SK-N-SH (cell line): Measurements from ENCODE around the gene RNLS. TPM values are rescaled to one million over a fixed set of nuclear protein-coding genes. Genes with fewer than 3 reads are reported as not detected.

Source experiments
- CTCF ChIA-PET: fragments of 300-600, 350-600 bp; formaldehyde crosslinking; extraction: SDS; loops from one replicate; lab custom pipeline; 2021; lab: Yijun Ruan, JAX
- POLR2A ChIA-PET: fragments of 350-600 bp; sonication (Branson Sonifier 250); formaldehyde crosslinking; extraction: SDS; loops from one replicate; lab custom pipeline; 2020; ENCODE audit warnings: antibody characterized with exemption, inconsistent platforms; lab: Yijun Ruan, JAX
- DNase-seq: peaks from one replicate; pipeline ENCODE4 v3.0.0; 2012
- H2AFZ ChIP-seq: fragments of 200-600 bp; sonication (generic); 2 replicates; pipeline ENCODE4 v1.8.1; 2016; ENCODE audit warnings: antibody characterized with exemption, mild to moderate bottlenecking, low read depth
- H3F3A ChIP-seq: fragments of 200-600 bp; sonication (generic); replicated peaks from 2 replicates; pipeline ENCODE3; 2016; ENCODE audit warnings: antibody characterized with exemption, mild to moderate bottlenecking; ENCODE audit not compliant: insufficient read depth
- H3K27ac ChIP-seq, 2 experiments: fragments of 200-500 bp in 1 of 2; fragments of 200-600 bp in 1 of 2; sonication (Bioruptor generic) in 1 of 2; sonication (generic), shearing (Covaris generic) in 1 of 2; 2 replicates each; pipeline versions ENCODE4 v1.5.1 to v1.6.1; 2014 to 2016; ENCODE audit warnings: low read depth in 2 of 2, inconsistent platforms in 1 of 2, low read length in 1 of 2, mild to moderate bottlenecking in 1 of 2, mixed read lengths in 1 of 2
- H3K27me3 ChIP-seq: fragments of 200-600 bp; sonication (generic), shearing (Covaris generic); 2 replicates; pipeline ENCODE4 v1.6.1; 2016; ENCODE audit warnings: mixed run types; ENCODE audit not compliant: insufficient read depth
- H3K36me3 ChIP-seq, 2 experiments: fragments of 200-500 bp in 1 of 2; fragments of 200-600 bp in 1 of 2; sonication (Bioruptor generic) in 1 of 2; sonication (generic) in 1 of 2; replicated peaks in 1 of 2; 2 replicates each; pipeline versions ENCODE3 to v1.5.1; 2014 to 2016; ENCODE audit warnings: low read length in 1 of 2, mild to moderate bottlenecking in 1 of 2; ENCODE audit not compliant: insufficient read depth in 2 of 2, control insufficient read depth in 1 of 2
- H3K4me1 ChIP-seq, 2 experiments: fragments of 200-500 bp in 1 of 2; fragments of 200-600 bp in 1 of 2; sonication (Bioruptor generic) in 1 of 2; sonication (generic), shearing (Covaris generic) in 1 of 2; 2 replicates each; pipeline versions ENCODE4 v1.5.1 to v1.6.1; 2014 to 2016; ENCODE audit warnings: low read depth in 1 of 2, low read length in 1 of 2, mixed run types in 1 of 2; ENCODE audit not compliant: insufficient read depth in 2 of 2, control insufficient read depth in 1 of 2
- H3K4me2 ChIP-seq: fragments of 200-600 bp; sonication (generic), shearing (Covaris generic); 2 replicates; pipeline ENCODE4 v1.6.1; 2017; ENCODE audit warnings: mixed run types
- H3K4me3 ChIP-seq, 2 experiments: fragments of 200-500 bp in 1 of 2; fragments of 200-600 bp in 1 of 2; sonication (Bioruptor generic) in 1 of 2; sonication (generic), shearing (Covaris generic) in 1 of 2; 2 replicates each; pipeline versions ENCODE4 v1.5.1 to v1.8.1; 2014 to 2016; ENCODE audit warnings: low read depth in 2 of 2, inconsistent platforms in 1 of 2, low read length in 1 of 2, mild to moderate bottlenecking in 1 of 2, mixed read lengths in 1 of 2, moderate library complexity in 1 of 2
- H3K79me2 ChIP-seq: fragments of 200-600 bp; sonication (generic); 2 replicates; pipeline ENCODE4 v1.8.1; 2017; ENCODE audit warnings: mild to moderate bottlenecking; ENCODE audit not compliant: insufficient read depth
- H3K9ac ChIP-seq: fragments of 200-600 bp; sonication (generic); 2 replicates; pipeline ENCODE4 v1.6.1; 2017; ENCODE audit warnings: mixed run types
- H3K9me2 ChIP-seq: fragments of 200-600 bp; sonication (generic); 2 replicates; pipeline ENCODE4 v1.6.1; 2017; ENCODE audit warnings: mixed run types
- H3K9me3 ChIP-seq: fragments of 200-600 bp; sonication (generic); 2 replicates; pipeline ENCODE4 v1.6.1; 2017; ENCODE audit warnings: mixed run types, mild to moderate bottlenecking, moderate library complexity
- H4K20me1 ChIP-seq: fragments of 200-600 bp; sonication (generic); 2 replicates; pipeline ENCODE4 v1.6.1; 2017; ENCODE audit warnings: mild to moderate bottlenecking, mixed run types; ENCODE audit not compliant: insufficient read depth
- CHD2 ChIP-seq: fragments of 150-350 bp; IDR thresholded peaks from 2 replicates; pipeline ENCODE4 v1.6.1; 2018; ENCODE audit warnings: low read length; ENCODE audit not compliant: partially characterized antibody
- ELF1 ChIP-seq: IDR thresholded peaks from 2 replicates; pipeline ENCODE4 v1.4.0; 2012
- EP300 ChIP-seq, 2 experiments: IDR thresholded peaks; 2 replicates each; pipeline versions ENCODE4 v1.4.0 to v1.6.1; 2012; ENCODE audit warnings: borderline replicate concordance in 1 of 2, low read depth in 1 of 2, low read length in 1 of 2
- FOXJ3 ChIP-seq: sonication (generic); formaldehyde crosslinking; IDR thresholded peaks from 2 replicates; pipeline ENCODE4 v1.5.1; 2020; ENCODE audit warnings: mild to moderate bottlenecking, missing genetic modification reagents
- GABPA ChIP-seq: IDR thresholded peaks from 2 replicates; pipeline ENCODE4 v1.4.0; 2012; ENCODE audit warnings: low read depth, mild to moderate bottlenecking
- MEF2A ChIP-seq: IDR thresholded peaks from 2 replicates; pipeline ENCODE4 v1.4.0; 2012; ENCODE audit warnings: low read depth, borderline replicate concordance
- NFIC ChIP-seq: IDR thresholded peaks from 2 replicates; pipeline ENCODE4 v1.4.0; 2012; ENCODE audit warnings: borderline replicate concordance
- NRF1 ChIP-seq: IDR thresholded peaks from 2 replicates; pipeline ENCODE4 v1.6.1; 2012; ENCODE audit warnings: low read depth, mild to moderate bottlenecking, low read length
- POLR2AphosphoS5 ChIP-seq: IDR thresholded peaks from 2 replicates; pipeline ENCODE4 v1.6.1; 2012; ENCODE audit warnings: low read depth, low read length
- SMC3 ChIP-seq: IDR thresholded peaks from 2 replicates; pipeline ENCODE4 v1.6.1; 2012; ENCODE audit warnings: low read depth, low read length, improper control_type of control experiment
- WGBS: methylation state at CpG from one replicate; pipeline ENCODE4 v1.1.6; 2017; ENCODE audit warnings: low lambda C conversion rate; 5-methylcytosine and 5-hydroxymethylcytosine counted together
- polyA plus RNA-seq, 3 experiments: library from polyadenylated mRNA; depleted of rRNA; stranded (reverse); fragments of >200 nt; gene quantifications; 2 replicates each; pipeline ENCODE4 v1.2.3, GENCODE V29; 2012
- TF ChIP-seq, protein P1 (sequence below): IDR thresholded peaks from 2 replicates; pipeline ENCODE4 v1.4.0; 2012; ENCODE audit warnings: low read depth, borderline replicate concordance
- TF ChIP-seq, protein P2 (sequence below): fragments of 200-600 bp; sonication (generic); IDR thresholded peaks from 2 replicates; pipeline ENCODE4 v1.6.1; 2017; ENCODE audit warnings: antibody characterized with exemption, mild to moderate bottlenecking, moderate library complexity
- TF ChIP-seq, protein P3 (sequence below): IDR thresholded peaks from 2 replicates; pipeline ENCODE4 v1.4.0; 2012; ENCODE audit warnings: low read depth

The RNLS gene
- polyA plus RNA-seq, 1 of the 3 experiments (the other 2 are of a cell fraction), result not detected

DNA sequence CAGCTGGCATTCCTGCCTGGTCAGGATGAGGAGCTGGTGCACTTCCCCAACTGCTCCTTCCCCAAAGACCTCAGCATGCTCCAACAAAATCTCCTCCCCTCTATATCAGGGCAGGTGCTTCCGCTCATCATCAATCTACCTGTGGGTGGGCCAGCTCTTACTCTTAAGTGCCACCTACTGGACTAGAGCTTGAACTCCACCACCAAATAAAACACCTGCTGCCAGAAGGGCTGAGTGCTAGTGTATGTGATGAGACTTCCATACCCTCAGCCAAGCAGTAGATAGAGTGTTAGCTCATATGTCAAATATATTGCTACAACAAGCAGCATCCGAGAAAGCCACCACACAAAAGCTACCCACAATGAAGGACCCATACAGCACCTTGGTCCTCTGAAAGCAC, 264.3 kb downstream of the RNLS start:
- H3K9me2 ChIP-seq, result no peaks in the 10 kb centered on the region
- DNase-seq, result no peak
- no peaks in the 10 kb centered on the region for H3K36me3 ChIP-seq
- TF ChIP-seq NRF1, result no peak
- no peak for TF ChIP-seq GABPA
- TF ChIP-seq, protein P1, sequence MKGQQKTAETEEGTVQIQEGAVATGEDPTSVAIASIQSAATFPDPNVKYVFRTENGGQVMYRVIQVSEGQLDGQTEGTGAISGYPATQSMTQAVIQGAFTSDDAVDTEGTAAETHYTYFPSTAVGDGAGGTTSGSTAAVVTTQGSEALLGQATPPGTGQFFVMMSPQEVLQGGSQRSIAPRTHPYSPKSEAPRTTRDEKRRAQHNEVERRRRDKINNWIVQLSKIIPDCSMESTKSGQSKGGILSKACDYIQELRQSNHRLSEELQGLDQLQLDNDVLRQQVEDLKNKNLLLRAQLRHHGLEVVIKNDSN, result no peak
- no peak for TF ChIP-seq MEF2A
- TF ChIP-seq, protein P2, sequence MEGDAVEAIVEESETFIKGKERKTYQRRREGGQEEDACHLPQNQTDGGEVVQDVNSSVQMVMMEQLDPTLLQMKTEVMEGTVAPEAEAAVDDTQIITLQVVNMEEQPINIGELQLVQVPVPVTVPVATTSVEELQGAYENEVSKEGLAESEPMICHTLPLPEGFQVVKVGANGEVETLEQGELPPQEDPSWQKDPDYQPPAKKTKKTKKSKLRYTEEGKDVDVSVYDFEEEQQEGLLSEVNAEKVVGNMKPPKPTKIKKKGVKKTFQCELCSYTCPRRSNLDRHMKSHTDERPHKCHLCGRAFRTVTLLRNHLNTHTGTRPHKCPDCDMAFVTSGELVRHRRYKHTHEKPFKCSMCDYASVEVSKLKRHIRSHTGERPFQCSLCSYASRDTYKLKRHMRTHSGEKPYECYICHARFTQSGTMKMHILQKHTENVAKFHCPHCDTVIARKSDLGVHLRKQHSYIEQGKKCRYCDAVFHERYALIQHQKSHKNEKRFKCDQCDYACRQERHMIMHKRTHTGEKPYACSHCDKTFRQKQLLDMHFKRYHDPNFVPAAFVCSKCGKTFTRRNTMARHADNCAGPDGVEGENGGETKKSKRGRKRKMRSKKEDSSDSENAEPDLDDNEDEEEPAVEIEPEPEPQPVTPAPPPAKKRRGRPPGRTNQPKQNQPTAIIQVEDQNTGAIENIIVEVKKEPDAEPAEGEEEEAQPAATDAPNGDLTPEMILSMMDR, result peak; percentile 39
- TF ChIP-seq SMC3, result no peak
- no peak for TF ChIP-seq CHD2
- WGBS, result 81% methylated on average over 2 of the region's 2 CpGs
- ChIA-PET POLR2A (no interaction called here), CTCF (interaction anchor here (1.0 kb wide), 1 partner anchor 198 kb away, joined by 4 read pairs; no protein-coding TSS in a partner anchor)
- peaks cover 11% of the 10 kb centered on the region; the same call in 1 of the 2 replicates for H3K9me3 ChIP-seq
- no peaks in the 10 kb centered on the region for H3K27me3 ChIP-seq
- no peaks in the 10 kb centered on the region for H3F3A ChIP-seq
- no peak overlapping the region for H2AFZ ChIP-seq
- no peak overlapping the region for H3K27ac ChIP-seq
- no peak overlapping the region for H3K4me3 ChIP-seq
- no peak overlapping the region for H3K9ac ChIP-seq
- no peaks in the 10 kb centered on the region; a peak in 1 of 4 replicates for H3K4me1 ChIP-seq
- no peaks in the 10 kb centered on the region for H3K79me2 ChIP-seq
- no peaks in the 10 kb centered on the region for H4K20me1 ChIP-seq
- no peak overlapping the region for H3K4me2 ChIP-seq

DNA sequence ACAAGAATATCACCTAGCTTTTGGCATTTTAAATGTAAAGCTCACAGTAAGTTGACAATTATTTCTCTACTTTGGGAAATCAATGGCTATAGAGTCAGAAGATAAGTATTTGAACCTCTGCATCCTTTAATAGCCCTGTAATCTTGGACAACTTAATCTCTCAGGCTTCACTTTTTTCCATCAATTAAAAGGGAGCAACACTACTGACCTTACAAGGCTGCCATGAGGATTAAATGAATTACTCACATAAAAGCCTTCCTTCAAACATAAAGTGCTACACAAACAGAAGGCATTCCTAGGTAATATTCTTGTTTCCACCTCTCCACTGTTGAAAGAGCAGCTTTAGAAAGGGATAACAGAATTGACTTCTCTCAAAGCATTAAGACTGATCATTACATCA, 266.0 kb downstream of the RNLS start:
- H2AFZ ChIP-seq, result no peak overlapping the region
- no peaks in the 10 kb centered on the region for H4K20me1 ChIP-seq
- H3K79me2 ChIP-seq, result no peaks in the 10 kb centered on the region
- no peak overlapping the region for H3K4me3 ChIP-seq
- ChIA-PET POLR2A (no interaction called here), CTCF (no interaction called here)
- H3K27ac ChIP-seq, result no peak overlapping the region
- no peak for DNase-seq
- no peaks in the 10 kb centered on the region for H3K27me3 ChIP-seq
- TF ChIP-seq FOXJ3 (CRISPR knock-in tag), result no peak
- TF ChIP-seq, protein P3, sequence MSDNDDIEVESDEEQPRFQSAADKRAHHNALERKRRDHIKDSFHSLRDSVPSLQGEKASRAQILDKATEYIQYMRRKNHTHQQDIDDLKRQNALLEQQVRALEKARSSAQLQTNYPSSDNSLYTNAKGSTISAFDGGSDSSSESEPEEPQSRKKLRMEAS, result no peak
- TF ChIP-seq ELF1, result no peak
- TF ChIP-seq NFIC, result no peak
- TF ChIP-seq, protein P2, result no peak
- TF ChIP-seq EP300 (IDR thresholded peaks at IDR 0.05; ENCODE audit: borderline replicate concordance in 1 of 2, low read depth in 1 of 2, low read length in 1 of 2), result no peak
- no peak for TF ChIP-seq MEF2A
- TF ChIP-seq POLR2AphosphoS5, result no peak
- no peak overlapping the region for H3K4me2 ChIP-seq
- H3K9ac ChIP-seq, result no peak overlapping the region
- H3K9me2 ChIP-seq, result no peaks in the 10 kb centered on the region
- H3K36me3 ChIP-seq, result no peaks in the 10 kb centered on the region
- H3K4me1 ChIP-seq, result no peaks in the 10 kb centered on the region; a peak in 1 of 4 replicates
- H3F3A ChIP-seq, result no peaks in the 10 kb centered on the region
- H3K9me3 ChIP-seq, result peaks cover 11% of the 10 kb centered on the region; the same call in 1 of the 2 replicates
